ENCODE results near the gene EMC10.

Gene EMC10

GRCh38 chr19:50513746-50514345, 37.5 kb downstream of the EMC10 start, which contains the start of gene ASPDH:
Gene ASPDH (minus strand): TSS chr19:50513913. CDS start chr19:50513823, 90 bp downstream.
- no peak within 1 kb of the TSS for H3K27ac ChIP-seq
- TF ChIP-seq CTCF (conservative IDR thresholded peaks at IDR 0.05) = no peak

GRCh38 chr19:50514346-50515167, 38.2 kb downstream of the EMC10 start:
- TF ChIP-seq CTCF (conservative IDR thresholded peaks at IDR 0.05) = no peak
- no peak overlapping the region for H3K27ac ChIP-seq

GRCh38 chr19:50515168-50515561, 38.9 kb downstream of the EMC10 start:
- no peak overlapping the region for H3K27ac ChIP-seq
- TF ChIP-seq CTCF (conservative IDR thresholded peaks at IDR 0.05) = no peak

GRCh38 chr19:50516456-50516855, 40.1 kb downstream of the EMC10 start:
- no peak for TF ChIP-seq CTCF (conservative IDR thresholded peaks at IDR 0.05)
- no peak overlapping the region for H3K27ac ChIP-seq

GRCh38 chr19:50516964-50517703, 40.8 kb downstream of the EMC10 start:
- no peak for TF ChIP-seq CTCF (conservative IDR thresholded peaks at IDR 0.05)
- H3K27ac ChIP-seq = no peak overlapping the region

- TF ChIP-seq CTCF (conservative IDR thresholded peaks at IDR 0.05) = no peak
Observed at GRCh38 chr19:50517704-50518075, 41.4 kb downstream of the EMC10 start.

More at GRCh38 chr19:50517704-50518075, 41.4 kb downstream of the EMC10 start:
- no peak overlapping the region for H3K27ac ChIP-seq

All from VCaP (cell line).